ENCODE measurements around the gene NFATC2.

- TF ChIP-seq CTCF (conservative IDR thresholded peaks at IDR 0.05; ENCODE audit: low read depth, low read length) (no peak), MXI1 (IDR thresholded peaks at IDR 0.05; ENCODE audit: borderline replicate concordance, low read depth, low read length) (no peak), BHLHE40 (IDR thresholded peaks at IDR 0.05; ENCODE audit: low read depth, low read length) (no peak), POLR2A (IDR thresholded peaks at IDR 0.05; ENCODE audit: low read depth, low read length) (no peak), CEBPB (IDR thresholded peaks at IDR 0.05; ENCODE audit: low read depth, low read length) (no peak), RAD21 (IDR thresholded peaks at IDR 0.05; ENCODE audit: low read length) (no peak), CHD1 (IDR thresholded peaks at IDR 0.05; ENCODE audit: low read depth, low read length) (no peak), MAZ (IDR thresholded peaks at IDR 0.05; ENCODE audit: borderline replicate concordance, low read depth, low read length) (no peak), USF2 (IDR thresholded peaks at IDR 0.05; ENCODE audit: low read depth, low read length) (no peak), FOS (IDR thresholded peaks at IDR 0.05; ENCODE audit: low read depth, low read length) (no peak), RFX5 (IDR thresholded peaks at IDR 0.05; ENCODE audit: low read depth, low read length) (no peak)
These were observed 154.3 kb downstream of the NFATC2 start for GRCh38 chr20:51388227-51388626.

Data from IMR-90 (cell line).